Raji (cell line): Measurements from ENCODE around the gene ZNF394.
A peak's percentile ranks its signal among the peaks of the same experiment; 100 is the strongest.

Experiments
- POLR2A ChIP-seq: IDR thresholded peaks from 2 replicates; pipeline ENCODE4 v1.6.1; 2011; ENCODE audit warnings: low read depth, low read length, control low read depth; ENCODE audit not compliant: insufficient read depth

Gene ZNF394

DNA sequence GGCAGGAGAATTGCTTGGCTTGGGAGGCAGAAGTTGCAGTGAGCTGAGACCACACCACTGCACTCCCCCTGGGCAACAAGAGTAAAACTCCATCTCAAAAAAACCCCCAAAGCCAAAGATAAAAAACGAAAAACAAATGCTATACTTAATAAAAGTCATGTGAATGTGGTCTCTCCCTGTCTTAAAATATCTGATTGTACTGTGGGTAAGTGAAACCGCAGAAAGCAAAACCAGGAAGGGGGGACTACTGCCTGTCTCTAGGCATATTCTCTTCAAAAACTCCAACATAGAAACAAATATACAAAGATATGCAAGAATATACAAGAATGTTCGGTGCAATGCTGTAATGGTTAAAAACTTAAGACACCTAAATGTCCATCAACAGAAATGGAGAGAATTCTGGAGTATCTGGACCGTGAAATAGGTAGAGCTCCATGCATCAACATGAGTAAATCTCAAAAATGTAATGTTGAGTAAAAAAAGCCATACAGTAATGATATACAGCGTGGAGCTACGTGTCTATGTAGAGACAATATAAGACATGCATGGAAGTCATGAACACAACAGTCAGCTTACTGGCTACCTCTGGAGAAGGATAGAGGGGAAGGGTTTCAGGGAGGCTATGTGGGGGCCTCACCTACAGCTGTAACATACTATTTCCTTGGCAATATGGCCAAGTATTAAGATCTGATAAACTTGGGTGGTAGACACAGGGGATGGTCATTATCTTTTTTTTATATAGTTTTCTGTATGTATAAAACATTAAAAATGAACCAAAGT lies 2.1 kb downstream of the ZNF394 start:
- no peak for TF ChIP-seq POLR2A

DNA sequence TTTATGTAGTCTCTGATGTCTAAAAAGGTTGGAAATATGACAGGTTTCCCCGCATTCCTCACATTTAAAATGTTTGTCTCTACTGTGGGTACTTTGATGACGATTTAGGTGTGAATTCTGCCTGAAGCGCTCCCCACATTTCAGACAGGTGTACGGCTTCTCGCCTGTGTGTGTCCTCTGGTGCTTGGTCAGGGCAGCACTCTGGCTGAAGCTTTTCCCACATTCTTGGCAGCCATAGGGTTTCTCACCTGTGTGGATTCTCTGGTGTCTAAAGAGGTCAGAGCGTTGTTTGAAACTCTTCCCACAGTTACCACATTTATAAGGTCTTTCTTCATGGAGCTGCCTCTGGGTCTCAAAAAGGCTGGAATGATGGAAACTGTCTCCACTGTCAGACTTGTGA lies 6.3 kb downstream of the ZNF394 start:
- no peak for TF ChIP-seq POLR2A

DNA sequence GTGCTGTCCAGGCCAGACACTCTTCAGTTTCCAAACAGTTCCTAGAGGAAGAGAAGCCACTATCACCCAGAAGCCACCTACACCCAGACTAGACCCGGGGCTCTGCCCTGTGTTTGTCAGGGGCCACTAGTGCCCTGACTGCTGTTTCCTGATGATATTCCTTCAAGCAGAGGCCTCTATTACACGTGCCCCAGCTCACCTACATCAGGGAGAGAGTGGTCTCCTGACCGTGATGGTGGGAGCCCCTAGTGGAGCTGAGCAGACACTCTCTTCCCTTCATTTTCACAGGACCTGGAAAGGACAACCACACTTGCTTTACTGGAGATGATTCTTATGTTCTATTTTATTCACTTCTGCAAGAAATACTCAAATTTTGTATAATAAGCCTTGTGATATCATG lies 9.2 kb downstream of the ZNF394 start:
- TF ChIP-seq POLR2A, result no peak

DNA sequence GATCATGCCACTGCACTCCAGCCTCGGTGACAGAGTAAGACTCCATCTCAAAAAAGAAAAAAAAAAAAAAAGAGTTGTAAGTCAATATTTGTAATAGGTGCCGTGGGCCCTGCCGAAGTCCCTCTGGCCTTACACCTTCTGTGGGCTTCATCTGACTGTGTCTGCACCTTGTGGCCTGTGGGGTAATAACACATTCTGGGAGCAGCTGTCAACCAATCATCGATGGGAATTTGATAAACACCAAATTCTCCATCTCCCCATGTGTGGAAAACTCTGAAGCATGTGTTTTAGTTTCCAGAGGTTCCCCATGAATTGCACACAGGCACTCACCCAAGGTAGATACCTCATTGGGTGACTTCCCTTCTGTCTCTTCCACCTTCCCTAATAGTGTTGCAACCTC lies 10.8 kb downstream of the ZNF394 start:
- no peak for TF ChIP-seq POLR2A

DNA sequence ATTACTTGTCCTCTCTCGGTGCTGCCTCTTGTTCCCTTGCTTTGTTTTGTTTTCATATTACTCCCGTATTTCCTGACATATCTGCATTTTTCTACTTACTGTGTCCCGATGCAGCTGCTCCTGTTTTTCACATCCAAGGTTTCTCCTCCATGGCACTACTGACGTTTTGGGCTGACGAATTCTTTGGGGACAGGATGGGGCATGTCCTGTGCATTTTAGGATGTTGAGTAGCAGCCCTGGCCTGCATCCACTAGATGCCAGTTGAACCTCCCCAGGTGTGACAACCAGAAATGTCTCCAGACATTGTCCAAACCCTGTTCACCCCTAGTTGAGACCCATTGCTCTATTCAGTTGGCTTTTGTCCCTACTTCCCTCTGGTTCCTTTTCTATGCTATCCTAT lies 15.0 kb downstream of the ZNF394 start:
- no peak for TF ChIP-seq POLR2A

GRCh38 chr7:99478464-99479440 lies 21.3 kb downstream of the ZNF394 start:
- TF ChIP-seq POLR2A, result no peak

GRCh38 chr7:99476107-99476506 lies 24.0 kb downstream of the ZNF394 start:
- TF ChIP-seq POLR2A, result no peak

DNA sequence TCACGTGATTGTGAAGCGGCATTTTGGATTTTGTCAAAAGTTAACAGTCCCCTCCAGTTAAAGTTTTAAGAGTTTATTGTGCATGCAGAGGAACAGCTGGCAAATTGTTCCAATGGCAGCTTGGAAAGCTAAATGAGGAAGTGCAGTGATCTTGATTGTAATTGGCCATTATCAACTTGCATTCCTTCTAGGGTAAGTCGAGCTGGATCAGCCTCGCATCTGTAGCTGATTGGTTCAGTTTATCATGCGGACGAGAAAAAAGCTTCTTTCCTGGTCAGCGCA lies 26.8 kb downstream of the ZNF394 start:
- TF ChIP-seq POLR2A, result no peak

DNA sequence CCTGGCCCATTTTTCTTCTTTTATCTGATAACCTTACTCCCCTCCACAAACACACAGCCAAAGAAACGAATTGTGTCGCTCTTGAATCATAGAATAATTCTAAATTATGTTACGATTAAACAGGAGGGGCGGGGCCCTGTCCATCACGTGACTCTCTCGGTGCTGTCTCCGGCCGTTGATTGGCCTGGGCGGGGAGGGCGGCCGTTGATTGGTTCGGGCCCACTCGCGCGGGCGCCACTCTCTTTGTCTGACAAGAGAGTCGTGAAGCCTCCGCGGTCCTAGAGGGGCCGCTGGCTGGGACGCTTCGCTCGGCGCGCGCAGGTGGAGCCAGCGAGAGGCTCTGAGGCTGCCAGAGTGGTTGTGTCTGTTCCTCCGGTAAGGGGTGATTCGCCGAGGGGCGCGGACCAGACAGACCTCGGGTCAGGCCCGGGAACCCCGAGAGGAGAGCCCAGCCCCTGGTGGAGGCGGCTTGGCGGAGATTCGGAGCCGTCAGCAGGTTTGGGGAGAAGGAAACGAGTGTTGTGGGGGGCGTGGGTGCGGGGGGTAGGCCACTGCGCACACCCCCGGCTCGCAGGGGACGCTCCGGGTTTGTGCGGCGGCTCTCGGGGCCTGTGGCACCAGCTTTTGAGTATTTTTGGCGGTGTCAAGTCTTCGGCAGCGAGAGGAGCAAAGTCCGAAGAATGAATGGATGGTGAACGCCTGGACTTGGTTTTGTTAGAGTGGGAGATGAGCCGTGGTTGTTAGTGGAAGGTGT lies 27.3 kb downstream of the ZNF394 start, which contains the start of gene ZNF789:
Gene ZNF789 (plus strand): TSS at position 330 of the 754 bp plus-strand sequence. CDS start 3,567 bp downstream, outside the sequence.
- TF ChIP-seq POLR2A, result peak; percentile 83

DNA sequence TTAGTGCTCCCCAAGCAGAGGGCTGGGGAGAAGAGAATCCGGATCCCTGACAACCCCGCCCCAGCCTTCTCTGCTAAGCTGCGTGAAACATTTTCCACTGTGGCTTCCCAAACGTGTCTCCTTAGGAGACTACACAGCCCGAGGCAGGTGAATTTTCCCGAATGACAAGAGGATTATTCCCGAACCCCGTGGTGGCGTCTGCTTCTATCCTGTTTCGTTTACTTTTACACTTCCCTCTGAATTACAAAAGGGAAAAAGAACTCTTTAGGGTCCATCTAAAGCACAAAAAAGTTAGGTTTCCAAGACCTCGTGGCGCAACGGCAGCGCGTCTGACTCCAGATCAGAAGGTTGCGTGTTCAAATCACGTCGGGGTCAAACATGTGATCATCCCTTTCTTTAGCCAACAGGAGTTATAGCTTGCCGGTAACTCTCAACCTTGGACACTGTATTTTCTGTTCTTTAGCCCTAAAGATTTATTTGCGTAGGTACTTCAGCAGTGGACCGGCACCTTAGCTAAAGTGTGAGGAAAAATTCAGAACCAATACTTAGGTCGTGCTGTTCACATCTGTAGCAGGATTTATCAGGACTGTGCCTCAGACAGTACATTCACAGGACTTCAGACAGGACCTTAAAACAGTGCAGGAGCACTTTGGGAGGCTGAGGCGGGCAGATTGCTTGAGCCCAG lies 30.6 kb downstream of the ZNF394 start:
- no peak for TF ChIP-seq POLR2A

GRCh38 chr7:99468336-99468918 lies 31.7 kb downstream of the ZNF394 start:
- no peak for TF ChIP-seq POLR2A

DNA sequence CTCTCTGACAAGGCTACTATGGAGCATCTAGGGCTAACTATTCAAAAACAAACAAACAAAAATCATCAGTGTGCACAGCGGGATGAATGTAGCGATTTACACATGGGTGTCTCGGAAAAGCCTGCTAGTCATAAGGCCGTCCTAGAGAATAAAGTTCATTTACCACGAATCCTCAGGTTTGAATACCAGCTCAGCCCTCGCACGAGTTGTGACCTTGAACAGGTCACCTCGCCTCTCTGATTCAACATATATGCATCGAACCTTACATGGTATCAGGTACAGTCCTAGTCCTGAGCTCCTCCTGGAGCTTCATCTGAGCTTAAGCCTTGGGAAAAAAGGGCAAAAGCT lies 34.7 kb downstream of the ZNF394 start:
- TF ChIP-seq POLR2A, result no peak

DNA sequence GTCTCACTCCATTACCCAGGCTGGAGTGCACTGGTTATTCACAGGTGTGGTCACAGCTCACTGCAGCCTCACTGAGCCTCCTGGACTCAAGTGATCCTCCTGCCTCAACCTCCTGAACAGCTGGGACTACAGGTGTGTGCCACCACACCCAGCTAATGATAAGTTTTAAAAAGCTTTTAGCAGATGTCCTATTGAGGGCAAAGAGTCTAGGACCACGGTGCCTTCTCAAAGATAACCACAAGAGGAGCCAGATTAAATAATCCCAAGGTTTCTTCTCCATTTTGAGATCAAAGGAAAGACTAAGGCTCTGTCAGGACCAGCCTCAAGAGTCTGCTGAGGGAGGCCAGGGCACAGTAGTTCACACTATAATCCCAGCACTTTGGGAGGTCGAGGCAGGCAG lies 38.9 kb downstream of the ZNF394 start:
- TF ChIP-seq POLR2A, result no peak

GRCh38 chr7:99460651-99461050 lies 39.4 kb downstream of the ZNF394 start:
- no peak for TF ChIP-seq POLR2A
